Measurements from ENCODE around the gene FGD1. TPM values are rescaled to one million over a fixed set of nuclear protein-coding genes. Genes with fewer than 3 reads are reported as not detected.

The FGD1 gene
- total RNA-seq, 3 donors from 2014 or later (not counting 1 experiment from before 2014, with no cell fraction given), result 0.07 TPM; not detected in 2

DNA sequence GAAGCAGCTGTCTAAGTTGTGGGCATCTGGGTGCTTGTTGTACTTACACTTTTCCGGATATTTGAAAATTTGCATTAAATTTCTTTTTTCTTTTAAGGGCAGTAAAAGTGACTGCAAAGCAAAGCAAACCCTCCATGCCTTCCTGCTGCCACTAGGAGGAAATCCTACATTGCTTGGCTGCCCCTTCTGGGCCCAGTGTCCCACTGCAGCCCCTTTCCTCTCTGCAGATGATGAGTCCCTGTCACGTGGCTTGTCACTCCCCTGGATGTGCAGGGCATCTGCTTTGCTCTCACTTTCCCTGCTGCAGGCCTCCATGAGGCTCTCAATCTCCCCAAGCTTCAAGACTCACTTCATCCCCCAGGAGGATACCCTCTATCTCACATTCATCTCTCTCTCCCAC is 43.1 kb downstream of the FGD1 start:
- no peak overlapping the region for H3K27ac Mint-ChIP-seq
- no peak for DNase-seq
- 79% methylated on average over 2 of the region's 2 CpGs for WGBS (ENCODE audit: insufficient coverage)

DNA sequence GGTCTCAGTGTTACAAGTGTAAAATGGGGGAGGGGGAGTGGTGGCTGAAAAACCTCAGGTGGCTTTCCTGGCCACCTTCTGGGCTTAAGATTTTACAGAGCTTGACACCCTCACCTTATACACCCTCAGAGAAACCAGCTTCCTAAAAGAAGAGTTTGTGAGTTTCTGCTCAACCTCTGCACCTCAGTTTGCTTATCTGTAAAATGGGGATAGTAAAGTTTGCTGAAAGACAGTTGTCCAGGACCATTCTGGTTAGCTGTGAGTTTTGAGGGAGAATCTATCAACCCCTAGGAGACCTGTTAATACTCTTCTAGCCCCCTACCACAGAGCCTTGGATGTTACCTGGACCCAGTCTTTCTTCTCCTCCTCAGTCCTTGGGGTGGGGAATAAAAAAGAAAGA is 46.1 kb downstream of the FGD1 start:
- H3K4me3 ChIP-seq (ENCODE audit: low read length), result no peak overlapping the region
- no peaks in the 10 kb centered on the region for H3K36me3 ChIP-seq (ENCODE audit: control insufficient read depth, insufficient read depth, low read length)
- H3K4me1 Mint-ChIP-seq, result no peaks in the 10 kb centered on the region
- no peaks in the 10 kb centered on the region for H3K4me1 ChIP-seq (ENCODE audit: control insufficient read depth, insufficient read depth, low read length)
- H3K27me3 Mint-ChIP-seq (ENCODE audit: low read depth in 2 of 2), result no peaks in the 10 kb centered on the region
- TF ChIP-seq, protein P1, sequence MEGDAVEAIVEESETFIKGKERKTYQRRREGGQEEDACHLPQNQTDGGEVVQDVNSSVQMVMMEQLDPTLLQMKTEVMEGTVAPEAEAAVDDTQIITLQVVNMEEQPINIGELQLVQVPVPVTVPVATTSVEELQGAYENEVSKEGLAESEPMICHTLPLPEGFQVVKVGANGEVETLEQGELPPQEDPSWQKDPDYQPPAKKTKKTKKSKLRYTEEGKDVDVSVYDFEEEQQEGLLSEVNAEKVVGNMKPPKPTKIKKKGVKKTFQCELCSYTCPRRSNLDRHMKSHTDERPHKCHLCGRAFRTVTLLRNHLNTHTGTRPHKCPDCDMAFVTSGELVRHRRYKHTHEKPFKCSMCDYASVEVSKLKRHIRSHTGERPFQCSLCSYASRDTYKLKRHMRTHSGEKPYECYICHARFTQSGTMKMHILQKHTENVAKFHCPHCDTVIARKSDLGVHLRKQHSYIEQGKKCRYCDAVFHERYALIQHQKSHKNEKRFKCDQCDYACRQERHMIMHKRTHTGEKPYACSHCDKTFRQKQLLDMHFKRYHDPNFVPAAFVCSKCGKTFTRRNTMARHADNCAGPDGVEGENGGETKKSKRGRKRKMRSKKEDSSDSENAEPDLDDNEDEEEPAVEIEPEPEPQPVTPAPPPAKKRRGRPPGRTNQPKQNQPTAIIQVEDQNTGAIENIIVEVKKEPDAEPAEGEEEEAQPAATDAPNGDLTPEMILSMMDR (IDR thresholded peaks at IDR 0.05), result no peak
- no peaks in the 10 kb centered on the region for H3K9me3 ChIP-seq (ENCODE audit: control insufficient read depth, insufficient read depth, low read length)
- no peaks in the 10 kb centered on the region for H3K36me3 Mint-ChIP-seq
- ATAC-seq, result no peak
- H3K27me3 ChIP-seq (ENCODE audit: control insufficient read depth, insufficient read depth, low read length), result no peaks in the 10 kb centered on the region
- H3K27ac ChIP-seq (ENCODE audit: low read length), result no peak overlapping the region
- no peak overlapping the region for H3K27ac Mint-ChIP-seq
- no peak for DNase-seq
- no peaks in the 10 kb centered on the region for H3K9me3 Mint-ChIP-seq
- intact Hi-C loops (cut with micrococcal nuclease), result loop anchor here (10.0 kb wide), 2 partner anchors 75 to 405 kb away; partner anchors contain the start of gene PHF8
- no peak overlapping the region for H3K4me3 Mint-ChIP-seq

More for the DNA sequence above, 43.1 kb downstream of the FGD1 start:
- Histone ChIP-seq H3K27ac (ENCODE audit: low read length) (no peak overlapping the region), H3K4me3 (ENCODE audit: low read length) (no peak overlapping the region), H3K27me3 (ENCODE audit: control insufficient read depth, insufficient read depth, low read length) (no peaks in the 10 kb centered on the region), H3K36me3 (ENCODE audit: control insufficient read depth, insufficient read depth, low read length) (no peaks in the 10 kb centered on the region), H3K4me1 (ENCODE audit: control insufficient read depth, insufficient read depth, low read length) (no peaks in the 10 kb centered on the region), H3K9me3 (ENCODE audit: control insufficient read depth, insufficient read depth, low read length) (no peaks in the 10 kb centered on the region)
- H3K4me3 Mint-ChIP-seq, result no peak overlapping the region
- H3K4me1 Mint-ChIP-seq, result no peaks in the 10 kb centered on the region
- H3K27me3 Mint-ChIP-seq (ENCODE audit: low read depth in 2 of 2), result no peaks in the 10 kb centered on the region
- H3K36me3 Mint-ChIP-seq, result no peaks in the 10 kb centered on the region
- no peak for ATAC-seq
- intact Hi-C loops (cut with micrococcal nuclease), result no loop called here
- H3K9me3 Mint-ChIP-seq, result no peaks in the 10 kb centered on the region
- TF ChIP-seq, protein P1 (IDR thresholded peaks at IDR 0.05), result no peak

DNA sequence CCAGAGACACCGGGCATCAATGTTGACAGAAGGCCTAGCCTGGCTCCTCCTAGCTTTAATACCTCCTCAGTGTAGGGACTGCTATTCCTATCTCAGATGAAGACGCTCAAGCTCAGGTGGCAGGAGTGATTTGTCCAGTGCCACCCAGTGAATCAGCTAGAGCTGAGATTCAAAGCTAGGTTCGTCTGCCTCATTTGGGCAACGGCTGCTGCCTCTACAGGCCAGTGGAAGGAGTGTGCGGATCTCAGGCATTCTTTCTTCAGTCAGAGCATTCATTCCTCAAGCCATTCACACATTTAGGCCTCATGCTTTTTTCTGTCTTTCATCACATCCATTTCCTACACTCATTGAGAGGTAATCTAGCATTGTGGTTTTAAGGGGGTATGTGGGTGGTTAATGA is 48.6 kb downstream of the FGD1 start:
- no peak overlapping the region for H3K4me3 Mint-ChIP-seq
- H3K27me3 Mint-ChIP-seq (ENCODE audit: low read depth in 2 of 2), result no peaks in the 10 kb centered on the region
- no peak overlapping the region for H3K4me3 ChIP-seq (ENCODE audit: low read length)
- peaks cover under 1% of the 10 kb centered on the region for H3K4me1 ChIP-seq (ENCODE audit: control insufficient read depth, insufficient read depth, low read length)
- no peaks in the 10 kb centered on the region for H3K9me3 ChIP-seq (ENCODE audit: control insufficient read depth, insufficient read depth, low read length)
- intact Hi-C loops (cut with micrococcal nuclease), result loop anchor here (10.0 kb wide), 2 partner anchors 77 to 403 kb away; partner anchors contain the start of gene PHF8
- no peak overlapping the region for H3K27ac ChIP-seq (ENCODE audit: low read length)
- TF ChIP-seq, protein P1 (IDR thresholded peaks at IDR 0.05), result no peak
- ATAC-seq (peak in 1 of 3 donors; percentile 13), DNase-seq (no peak)
- H3K36me3 Mint-ChIP-seq, result no peaks in the 10 kb centered on the region
- H3K4me1 Mint-ChIP-seq, result peaks cover 0 to 12% of the 10 kb centered on the region in 2 donors
- 92% methylated on average over 5 of the region's 5 CpGs for WGBS (ENCODE audit: insufficient coverage)
- no peak overlapping the region for H3K27ac Mint-ChIP-seq
- H3K36me3 ChIP-seq (ENCODE audit: control insufficient read depth, insufficient read depth, low read length), result peaks cover 5% of the 10 kb centered on the region
- no peaks in the 10 kb centered on the region for H3K9me3 Mint-ChIP-seq
- H3K27me3 ChIP-seq (ENCODE audit: control insufficient read depth, insufficient read depth, low read length), result no peaks in the 10 kb centered on the region

DNA sequence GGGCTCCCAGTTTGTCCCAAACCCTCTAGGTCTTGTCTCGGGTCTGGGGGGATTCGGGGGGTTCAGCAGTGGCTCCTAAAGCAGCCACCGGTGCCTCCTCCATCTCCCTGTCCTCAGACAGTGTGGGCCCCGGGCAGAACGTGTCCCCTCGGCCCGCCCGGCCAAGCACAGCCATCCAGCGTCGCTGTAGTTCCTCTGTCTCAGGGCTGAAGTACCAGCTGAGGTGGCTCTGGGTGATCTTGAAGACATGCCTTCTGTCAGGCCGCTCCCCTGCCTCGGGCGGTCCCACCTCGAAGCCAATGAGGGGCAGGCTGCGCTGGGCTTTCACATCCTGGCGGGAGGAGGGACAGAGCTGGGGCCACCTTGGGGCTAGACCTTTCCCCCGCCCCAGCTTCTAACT is 50.0 kb downstream of the FGD1 start:
- no peaks in the 10 kb centered on the region for H3K9me3 ChIP-seq (ENCODE audit: control insufficient read depth, insufficient read depth, low read length)
- no peak overlapping the region for H3K27ac ChIP-seq (ENCODE audit: low read length)
- intact Hi-C loops (cut with micrococcal nuclease), result loop anchor here (10.0 kb wide), 2 partner anchors 79 to 401 kb away; partner anchors contain the start of gene PHF8
- WGBS (ENCODE audit: insufficient coverage), result 96% methylated on average over 15 of the region's 17 CpGs
- H3K27me3 ChIP-seq (ENCODE audit: control insufficient read depth, insufficient read depth, low read length), result no peaks in the 10 kb centered on the region
- peaks cover 13% of the 10 kb centered on the region for H3K4me1 ChIP-seq (ENCODE audit: control insufficient read depth, insufficient read depth, low read length)
- no peak for DNase-seq
- Mint-ChIP-seq H3K27me3 (ENCODE audit: low read depth in 2 of 2) (no peaks in the 10 kb centered on the region), H3K27ac (no peak overlapping the region), H3K36me3 (no peaks in the 10 kb centered on the region), H3K4me1 (peaks cover 5 to 26% of the 10 kb centered on the region in 2 donors), H3K9me3 (no peaks in the 10 kb centered on the region), H3K4me3 (no peak overlapping the region)
- H3K4me3 ChIP-seq (ENCODE audit: low read length), result no peak overlapping the region
- no peak for ATAC-seq
- TF ChIP-seq, protein P1 (IDR thresholded peaks at IDR 0.05), result no peak
- peaks cover 5% of the 10 kb centered on the region for H3K36me3 ChIP-seq (ENCODE audit: control insufficient read depth, insufficient read depth, low read length)

Data from natural killer cell (primary cell).